ENCODE results near the gene EGF.

EGF gene

GRCh38 chr4:109977854-109978501 is 65.3 kb downstream of the EGF start:
- Histone ChIP-seq H3K4me3 (ENCODE audit: low read length) (no peak overlapping the region), H3K4me1 (ENCODE audit: control insufficient read depth, insufficient read depth, low read length) (peaks cover 1% of the 10 kb centered on the region; the same call in 1 of the 2 replicates), H3K36me3 (ENCODE audit: control insufficient read depth, insufficient read depth, low read length) (no peaks in the 10 kb centered on the region), H3K27me3 (ENCODE audit: control insufficient read depth, insufficient read depth, low read length) (no peaks in the 10 kb centered on the region), H3K9me3 (ENCODE audit: control insufficient read depth, insufficient read depth, low read length) (no peaks in the 10 kb centered on the region), H3K27ac (ENCODE audit: low read length) (no peak overlapping the region)
- no peak for DNase-seq (ENCODE audit: low read depth, low spot score)
- no CpG with 5 or more reads among the region's 2 CpGs for WGBS (ENCODE audit: insufficient coverage, insufficient read length)

- Histone ChIP-seq H3K36me3 (ENCODE audit: control insufficient read depth, insufficient read depth, low read length) (no peaks in the 10 kb centered on the region), H3K27ac (ENCODE audit: low read length) (no peak overlapping the region), H3K4me1 (ENCODE audit: control insufficient read depth, insufficient read depth, low read length) (peaks cover 1% of the 10 kb centered on the region; the same call in 1 of the 2 replicates), H3K27me3 (ENCODE audit: control insufficient read depth, insufficient read depth, low read length) (no peaks in the 10 kb centered on the region), H3K4me3 (ENCODE audit: low read length) (no peak overlapping the region), H3K9me3 (ENCODE audit: control insufficient read depth, insufficient read depth, low read length) (no peaks in the 10 kb centered on the region)
- 100% methylated on average over 2 of the region's 5 CpGs for WGBS (ENCODE audit: insufficient coverage, insufficient read length)
- no peak for DNase-seq (ENCODE audit: low read depth, low spot score)
Observed at GRCh38 chr4:109978704-109979454, 66.2 kb downstream of the EGF start.

- Histone ChIP-seq H3K27me3 (ENCODE audit: control insufficient read depth, insufficient read depth, low read length) (no peaks in the 10 kb centered on the region), H3K4me3 (ENCODE audit: low read length) (no peak overlapping the region), H3K36me3 (ENCODE audit: control insufficient read depth, insufficient read depth, low read length) (no peaks in the 10 kb centered on the region), H3K4me1 (ENCODE audit: control insufficient read depth, insufficient read depth, low read length) (peaks cover 1% of the 10 kb centered on the region; the same call in 1 of the 2 replicates), H3K27ac (ENCODE audit: low read length) (no peak overlapping the region), H3K9me3 (ENCODE audit: control insufficient read depth, insufficient read depth, low read length) (no peaks in the 10 kb centered on the region)
- DNase-seq (ENCODE audit: low read depth, low spot score) = no peak
- no CpG with 5 or more reads among the region's 5 CpGs for WGBS (ENCODE audit: insufficient coverage, insufficient read length)
Observed at GRCh38 chr4:109979920-109980717, 67.4 kb downstream of the EGF start.

- H3K27ac ChIP-seq (ENCODE audit: low read length) = no peak overlapping the region
- no peak for DNase-seq (ENCODE audit: low read depth, low spot score)
- H3K4me3 ChIP-seq (ENCODE audit: low read length) = no peak overlapping the region
- no peaks in the 10 kb centered on the region for H3K36me3 ChIP-seq (ENCODE audit: control insufficient read depth, insufficient read depth, low read length)
- no CpG with 5 or more reads among the region's 1 CpG for WGBS (ENCODE audit: insufficient coverage, insufficient read length)
- H3K27me3 ChIP-seq (ENCODE audit: control insufficient read depth, insufficient read depth, low read length) = no peaks in the 10 kb centered on the region
- H3K9me3 ChIP-seq (ENCODE audit: control insufficient read depth, insufficient read depth, low read length) = no peaks in the 10 kb centered on the region
- peaks cover 1% of the 10 kb centered on the region; the same call in 1 of the 2 replicates for H3K4me1 ChIP-seq (ENCODE audit: control insufficient read depth, insufficient read depth, low read length)
Observed at GRCh38 chr4:109981936-109982335, 69.3 kb downstream of the EGF start.

GRCh38 chr4:109982521-109982920 is 69.8 kb downstream of the EGF start:
- no CpG with 5 or more reads among the region's 3 CpGs for WGBS (ENCODE audit: insufficient coverage, insufficient read length)
- no peak for DNase-seq (ENCODE audit: low read depth, low spot score)
- Histone ChIP-seq H3K4me3 (ENCODE audit: low read length) (no peak overlapping the region), H3K27me3 (ENCODE audit: control insufficient read depth, insufficient read depth, low read length) (no peaks in the 10 kb centered on the region), H3K27ac (ENCODE audit: low read length) (no peak overlapping the region), H3K4me1 (ENCODE audit: control insufficient read depth, insufficient read depth, low read length) (peaks cover 1% of the 10 kb centered on the region; the same call in 1 of the 2 replicates), H3K36me3 (ENCODE audit: control insufficient read depth, insufficient read depth, low read length) (no peaks in the 10 kb centered on the region), H3K9me3 (ENCODE audit: control insufficient read depth, insufficient read depth, low read length) (no peaks in the 10 kb centered on the region)

GRCh38 chr4:109985993-109986974 is 73.6 kb downstream of the EGF start:
- no peaks in the 10 kb centered on the region for H3K27me3 ChIP-seq (ENCODE audit: control insufficient read depth, insufficient read depth, low read length)
- H3K4me1 ChIP-seq (ENCODE audit: control insufficient read depth, insufficient read depth, low read length) = no peaks in the 10 kb centered on the region
- no peak for DNase-seq (ENCODE audit: low read depth, low spot score)
- H3K27ac ChIP-seq (ENCODE audit: low read length) = no peak overlapping the region
- WGBS (ENCODE audit: insufficient coverage, insufficient read length) = no CpG with 5 or more reads among the region's 4 CpGs
- H3K9me3 ChIP-seq (ENCODE audit: control insufficient read depth, insufficient read depth, low read length) = no peaks in the 10 kb centered on the region
- H3K4me3 ChIP-seq (ENCODE audit: low read length) = no peak overlapping the region
- H3K36me3 ChIP-seq (ENCODE audit: control insufficient read depth, insufficient read depth, low read length) = no peaks in the 10 kb centered on the region

GRCh38 chr4:109989044-109989443 is 76.4 kb downstream of the EGF start:
- no peak overlapping the region for H3K4me3 ChIP-seq (ENCODE audit: low read length)
- H3K27ac ChIP-seq (ENCODE audit: low read length) = no peak overlapping the region
- DNase-seq (ENCODE audit: low read depth, low spot score) = no peak
- no CpG with 5 or more reads among the region's 13 CpGs for WGBS (ENCODE audit: insufficient coverage, insufficient read length)
- H3K9me3 ChIP-seq (ENCODE audit: control insufficient read depth, insufficient read depth, low read length) = no peaks in the 10 kb centered on the region
- no peaks in the 10 kb centered on the region for H3K4me1 ChIP-seq (ENCODE audit: control insufficient read depth, insufficient read depth, low read length)
- H3K36me3 ChIP-seq (ENCODE audit: control insufficient read depth, insufficient read depth, low read length) = no peaks in the 10 kb centered on the region
- no peaks in the 10 kb centered on the region for H3K27me3 ChIP-seq (ENCODE audit: control insufficient read depth, insufficient read depth, low read length)

GRCh38 chr4:109989618-109990017 is 76.9 kb downstream of the EGF start:
- no peak overlapping the region for H3K27ac ChIP-seq (ENCODE audit: low read length)
- WGBS (ENCODE audit: insufficient coverage, insufficient read length) = no CpG with 5 or more reads among the region's 6 CpGs
- H3K4me1 ChIP-seq (ENCODE audit: control insufficient read depth, insufficient read depth, low read length) = no peaks in the 10 kb centered on the region
- H3K27me3 ChIP-seq (ENCODE audit: control insufficient read depth, insufficient read depth, low read length) = no peaks in the 10 kb centered on the region
- H3K4me3 ChIP-seq (ENCODE audit: low read length) = no peak overlapping the region
- no peaks in the 10 kb centered on the region for H3K36me3 ChIP-seq (ENCODE audit: control insufficient read depth, insufficient read depth, low read length)
- no peak for DNase-seq (ENCODE audit: low read depth, low spot score)
- no peaks in the 10 kb centered on the region for H3K9me3 ChIP-seq (ENCODE audit: control insufficient read depth, insufficient read depth, low read length)

GRCh38 chr4:109990261-109991257 is 77.9 kb downstream of the EGF start:
- Histone ChIP-seq H3K36me3 (ENCODE audit: control insufficient read depth, insufficient read depth, low read length) (no peaks in the 10 kb centered on the region), H3K27me3 (ENCODE audit: control insufficient read depth, insufficient read depth, low read length) (no peaks in the 10 kb centered on the region), H3K27ac (ENCODE audit: low read length) (no peak overlapping the region), H3K4me3 (ENCODE audit: low read length) (no peak overlapping the region), H3K4me1 (ENCODE audit: control insufficient read depth, insufficient read depth, low read length) (no peaks in the 10 kb centered on the region), H3K9me3 (ENCODE audit: control insufficient read depth, insufficient read depth, low read length) (no peaks in the 10 kb centered on the region)
- WGBS (ENCODE audit: insufficient coverage, insufficient read length) = no CpG with 5 or more reads among the region's 5 CpGs
- no peak for DNase-seq (ENCODE audit: low read depth, low spot score)

Data from iPS DF 6.9 (cell line).